Measurements from ENCODE around the gene ANKRD22.

DNA sequence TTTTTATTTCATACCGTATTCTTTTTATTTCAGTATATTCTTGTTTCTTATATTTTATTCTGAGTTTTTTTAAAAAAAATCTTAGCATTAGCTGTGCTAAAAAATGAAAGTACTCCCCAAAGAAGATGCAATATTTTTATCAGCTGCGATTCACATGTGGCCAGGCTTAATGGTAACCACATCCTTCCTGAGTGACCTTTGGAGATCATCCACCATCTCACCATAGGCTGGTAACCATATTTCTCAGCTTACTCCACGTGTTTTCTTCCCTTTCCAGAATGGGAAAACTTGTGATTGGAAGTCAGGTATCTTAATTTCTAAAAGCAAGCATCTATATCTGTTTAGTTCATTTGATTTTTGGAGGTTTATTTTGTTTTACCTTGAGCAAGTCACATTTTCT is 67.9 kb downstream of the ANKRD22 start:
- no peak for TF ChIP-seq POLR2A (IDR thresholded peaks at IDR 0.05; ENCODE audit: low read length)
- TF ChIP-seq GATA1 (IDR thresholded peaks at IDR 0.05; ENCODE audit: low read depth, low read length), result no peak

Data from erythroblast (primary cell).